Stimulated activated CD4-positive, alpha-beta T cell treated with anti-CD3 and anti-CD28 coated beads, TNF-alpha, amount 100 ng/mL, for 24 hours (primary cell): Measurements from ENCODE around the gene LPIN2.
"Not testable (repeated sequence)": the region's sequence is repeated elsewhere in the genome, so short reads cannot be mapped to it uniquely, and the experiment has no call there.

Source experiments
- DNase-seq, 3 experiments: peaks; one replicate each; pipeline ENCODE4 v3.0.0-alpha.2; 2020; ENCODE audit warnings: low read depth in 3 of 3

LPIN2 gene

GRCh38 chr18:3010086-3010485, 2.9 kb downstream of the LPIN2 start:
- DNase-seq: no peak

GRCh38 chr18:3008541-3008940, 4.4 kb downstream of the LPIN2 start:
- DNase-seq: no peak

GRCh38 chr18:3007491-3007890, 5.5 kb downstream of the LPIN2 start:
- no peak for DNase-seq

- no peak for DNase-seq
These were observed 7.5 kb downstream of the LPIN2 start for GRCh38 chr18:3005462-3005861.

- DNase-seq: not testable (repeated sequence)
These were observed 9.2 kb downstream of the LPIN2 start for GRCh38 chr18:3003766-3004165.

GRCh38 chr18:3002732-3003131, 10.2 kb downstream of the LPIN2 start:
- no peak for DNase-seq

- DNase-seq: no peak
These were observed 14.3 kb downstream of the LPIN2 start for GRCh38 chr18:2998644-2999043.

- no peak for DNase-seq
These were observed 14.9 kb downstream of the LPIN2 start for GRCh38 chr18:2997846-2998564.

GRCh38 chr18:2997429-2997828, 15.5 kb downstream of the LPIN2 start:
- no peak for DNase-seq

GRCh38 chr18:2994603-2995432, 18.1 kb downstream of the LPIN2 start:
- DNase-seq: peak; percentile 49 to 67 (median 49)

GRCh38 chr18:2994020-2994589, 18.8 kb downstream of the LPIN2 start:
- DNase-seq: no peak

GRCh38 chr18:2992995-2993877, 19.7 kb downstream of the LPIN2 start:
- no peak for DNase-seq

- DNase-seq: no peak
These were observed 21.8 kb downstream of the LPIN2 start for GRCh38 chr18:2990956-2991640.

GRCh38 chr18:2987876-2988790, 24.8 kb downstream of the LPIN2 start:
- DNase-seq: no peak

GRCh38 chr18:2986150-2986865, 26.6 kb downstream of the LPIN2 start:
- DNase-seq: no peak

GRCh38 chr18:2985628-2986027, 27.3 kb downstream of the LPIN2 start:
- DNase-seq: no peak

- no peak for DNase-seq
These were observed 28.2 kb downstream of the LPIN2 start for GRCh38 chr18:2984703-2985261.

- DNase-seq: no peak
These were observed 28.9 kb downstream of the LPIN2 start for GRCh38 chr18:2984091-2984490.

GRCh38 chr18:2983296-2983695, 29.6 kb downstream of the LPIN2 start:
- no peak for DNase-seq
